Limb (tissue), 2 donors: Measurements from ENCODE around the gene MN1.

Experiments
- DNase-seq, 2 donors: peaks; one replicate each; pipeline ENCODE4 v3.0.0-alpha.2; 2016; ENCODE audit errors: extremely low spot score in 2 of 2

MN1 gene

DNA sequence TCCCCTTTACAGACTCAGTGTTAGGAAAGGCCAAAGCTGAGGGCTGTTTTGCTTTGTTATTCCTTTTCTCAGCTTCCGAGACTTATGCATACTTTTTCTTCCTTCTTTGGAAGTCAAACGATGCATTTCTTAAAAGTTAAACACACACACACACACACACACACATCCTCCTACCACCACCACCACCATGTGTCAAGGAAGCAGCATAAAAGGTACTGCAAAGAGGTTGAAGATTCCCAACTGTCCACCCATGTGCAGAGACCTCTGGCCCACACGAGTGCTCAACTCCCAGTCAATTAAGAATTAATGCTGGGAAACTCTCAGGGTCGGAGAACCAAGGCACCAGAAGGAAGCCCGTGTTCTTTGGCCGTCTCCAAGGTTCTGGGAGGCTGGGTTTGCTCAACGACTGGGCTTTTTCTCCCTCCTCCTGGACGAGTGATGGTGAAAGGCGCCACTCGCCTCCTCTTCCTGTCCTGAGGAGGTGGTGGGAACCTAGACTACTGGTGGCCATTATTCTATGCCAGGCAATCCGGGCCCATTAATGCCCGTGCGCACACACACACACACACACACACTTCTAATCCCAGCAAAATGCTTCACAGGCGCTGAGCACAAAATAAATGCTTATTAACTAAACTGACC lies 15.1 kb downstream of the MN1 start:
- DNase-seq, result no peak

- no peak for DNase-seq
Measured at GRCh38 chr22:27785831-27786230, 15.7 kb downstream of the MN1 start.

DNA sequence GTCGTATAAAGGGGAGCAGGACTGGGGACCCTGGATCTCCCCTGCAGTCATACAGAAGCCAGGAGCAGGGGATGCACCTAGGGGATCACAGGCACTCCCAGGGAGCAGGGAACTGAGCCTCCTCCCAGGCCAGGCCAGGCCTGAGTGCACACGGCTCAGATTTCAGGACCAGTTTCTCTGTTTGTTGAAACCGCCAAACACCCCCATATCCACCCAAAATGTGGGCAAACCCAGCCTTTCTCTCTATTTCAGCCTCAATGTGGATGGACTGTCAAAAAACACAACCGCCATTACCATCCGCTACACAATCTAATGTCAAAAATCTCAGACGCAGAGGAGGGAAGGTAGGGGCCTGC lies 17.5 kb downstream of the MN1 start:
- DNase-seq, result no peak

DNA sequence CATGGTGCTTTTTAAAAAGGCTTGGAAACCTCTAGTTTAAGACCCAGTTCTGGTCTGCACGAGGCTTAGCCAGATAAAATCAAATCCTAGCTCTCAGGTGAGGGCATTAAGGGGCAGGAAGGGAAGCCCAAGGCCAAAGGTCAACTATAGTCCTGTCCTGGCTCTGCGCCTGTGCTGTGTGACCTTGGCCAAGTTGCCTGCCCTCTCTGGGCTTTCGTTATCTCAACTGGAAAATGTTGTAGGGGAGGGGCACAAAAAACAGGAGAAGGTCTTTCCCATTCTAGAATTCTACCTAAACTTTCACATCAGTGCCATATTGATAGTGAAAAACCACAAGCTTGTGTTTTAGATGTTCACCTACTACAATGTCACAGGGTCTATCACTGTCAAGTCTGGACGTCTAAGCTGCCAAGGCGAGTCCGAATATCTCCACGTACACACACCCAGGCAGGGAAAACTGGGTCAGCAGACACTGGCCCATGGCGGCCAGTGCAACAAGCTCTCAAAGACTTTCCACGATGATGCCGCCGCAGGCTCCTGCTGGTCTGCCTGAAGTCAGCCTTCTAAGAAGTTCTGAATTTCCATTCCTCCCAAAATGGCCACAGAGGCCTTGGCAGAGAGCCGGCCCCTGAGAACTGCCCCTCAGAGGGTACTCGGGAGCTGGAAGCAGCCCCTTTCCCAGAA lies 18.0 kb downstream of the MN1 start:
- DNase-seq, result no peak

DNA sequence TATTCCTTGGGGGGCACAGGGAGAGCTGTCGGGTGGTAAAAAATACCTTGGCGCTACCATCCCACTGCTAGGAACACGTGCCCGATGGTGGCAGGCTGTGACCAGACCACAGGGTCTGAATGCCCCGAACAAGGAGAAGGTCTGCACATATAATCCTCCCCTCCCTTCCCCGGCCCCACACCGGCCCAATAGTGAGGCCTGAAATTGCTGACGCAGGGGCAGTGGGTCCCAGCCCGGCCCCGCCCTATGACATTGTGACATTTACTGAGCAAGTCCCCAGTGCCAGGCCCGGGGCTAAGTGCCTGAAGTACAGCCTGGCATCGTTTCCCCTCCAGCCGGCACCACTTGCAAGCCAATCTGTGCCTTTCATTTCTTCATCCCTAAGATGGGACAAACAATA lies 19.5 kb downstream of the MN1 start:
- DNase-seq, result no peak

GRCh38 chr22:27780161-27780575 lies 21.4 kb downstream of the MN1 start:
- DNase-seq, result no peak

DNA sequence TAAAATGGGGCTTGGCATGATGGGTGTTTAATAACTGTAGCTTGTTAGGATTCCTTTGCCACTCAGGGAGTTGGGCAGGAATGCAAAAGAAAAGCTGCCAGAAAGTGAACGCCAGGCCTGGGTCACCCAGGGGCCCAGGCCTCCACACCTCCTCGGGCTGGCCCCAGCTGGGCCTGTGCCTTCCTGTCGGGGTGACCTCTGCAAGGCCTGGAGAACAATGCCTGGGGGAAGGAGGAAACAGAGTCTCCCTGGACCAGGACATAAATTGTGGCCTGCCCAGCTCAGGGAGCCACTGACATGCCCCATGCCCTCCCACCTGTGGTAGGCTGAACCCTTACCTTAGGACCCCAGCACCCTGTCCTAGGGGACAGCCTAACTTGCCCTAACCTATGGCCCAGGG lies 21.9 kb downstream of the MN1 start:
- no peak for DNase-seq

DNA sequence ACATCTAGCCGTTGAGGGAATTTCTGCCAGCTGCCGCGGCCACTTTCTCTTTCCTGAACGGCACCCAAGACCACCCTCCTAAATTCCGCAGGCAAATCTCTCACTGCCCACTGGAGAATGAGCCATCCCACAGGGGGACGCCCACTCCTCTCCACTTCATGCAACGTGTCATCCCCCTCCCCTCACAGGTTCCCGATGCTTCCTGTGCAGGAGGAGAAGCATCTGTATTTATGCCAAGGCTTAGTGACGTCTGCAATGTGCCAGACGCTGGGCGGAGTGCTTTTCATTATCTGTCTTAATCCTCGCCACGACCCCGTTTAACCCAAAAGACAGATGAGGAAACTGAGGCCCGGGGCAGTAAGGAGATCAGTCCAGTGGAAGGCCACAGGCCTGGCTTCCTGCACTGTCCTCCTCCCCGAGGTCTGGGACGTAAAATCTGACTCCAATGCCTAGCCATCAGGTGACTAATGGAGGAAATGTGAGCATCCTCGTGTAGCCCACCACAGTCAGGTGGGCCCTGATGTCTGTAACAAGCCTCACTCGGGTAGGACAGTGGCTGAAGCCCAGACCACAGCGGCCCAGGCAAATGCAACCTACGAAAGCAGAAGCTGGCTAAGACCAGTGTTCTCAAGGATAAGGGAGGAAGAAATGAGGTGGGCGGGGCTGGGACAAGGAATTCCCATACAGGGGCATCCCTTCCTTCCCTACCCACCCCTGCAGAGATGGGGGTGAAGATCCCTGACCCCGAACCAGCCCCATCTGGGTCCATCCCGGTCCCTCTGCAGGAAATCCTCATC lies 23.1 kb downstream of the MN1 start:
- no peak for DNase-seq

- DNase-seq, result no peak
Measured at GRCh38 chr22:27777128-27777527, 24.4 kb downstream of the MN1 start.

DNA sequence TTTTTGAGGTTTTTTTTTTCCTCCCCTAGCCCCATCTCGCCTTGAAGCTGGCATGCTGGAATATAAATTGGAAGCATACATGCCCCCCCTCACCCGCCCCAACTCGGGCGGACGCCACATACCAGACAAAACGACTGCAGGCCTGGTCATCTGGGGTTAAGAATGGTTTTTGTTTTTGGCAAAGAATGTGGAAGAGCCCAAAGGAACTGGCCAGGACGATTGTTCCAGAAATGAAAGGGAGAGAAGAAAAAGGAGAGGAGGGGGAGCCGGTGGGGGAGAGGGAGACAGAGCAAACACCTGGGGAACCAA lies 25.0 kb downstream of the MN1 start:
- peak in 1 of 2 donors; percentile 34 for DNase-seq

GRCh38 chr22:27775758-27776649 lies 25.6 kb downstream of the MN1 start:
- DNase-seq, result peak in 1 of 2 donors; percentile 36

DNA sequence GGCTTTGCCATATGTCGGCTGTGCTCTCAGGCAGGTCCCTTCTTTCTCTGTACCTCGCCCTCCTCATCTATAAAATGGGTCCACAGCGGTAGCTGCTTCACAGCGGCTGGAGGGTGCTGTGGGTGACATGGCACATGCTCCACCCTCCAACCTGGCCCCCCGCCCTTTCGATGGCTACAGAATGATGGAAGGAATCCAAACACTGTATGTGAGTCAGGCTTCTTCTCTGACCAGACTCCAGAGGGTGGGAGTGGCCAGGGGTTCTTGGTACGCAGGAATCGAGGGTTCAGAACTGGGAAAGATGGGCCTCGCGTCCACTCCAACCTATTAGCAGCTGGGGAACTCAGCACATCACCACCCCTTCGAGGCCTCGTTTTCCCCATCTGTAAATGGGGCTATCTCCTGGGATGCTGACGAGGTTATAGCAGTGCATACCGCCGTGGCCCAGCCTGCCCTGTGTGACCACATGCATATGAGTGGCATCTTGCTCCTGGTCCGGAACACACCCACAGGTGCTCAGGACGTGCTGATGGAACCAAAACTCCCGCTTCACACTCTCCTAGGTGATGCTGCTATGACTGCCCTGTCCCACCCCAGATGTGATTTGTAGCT lies 26.4 kb downstream of the MN1 start:
- no peak for DNase-seq

- DNase-seq, result no peak
Measured at GRCh38 chr22:27774200-27774599, 27.4 kb downstream of the MN1 start.

DNA sequence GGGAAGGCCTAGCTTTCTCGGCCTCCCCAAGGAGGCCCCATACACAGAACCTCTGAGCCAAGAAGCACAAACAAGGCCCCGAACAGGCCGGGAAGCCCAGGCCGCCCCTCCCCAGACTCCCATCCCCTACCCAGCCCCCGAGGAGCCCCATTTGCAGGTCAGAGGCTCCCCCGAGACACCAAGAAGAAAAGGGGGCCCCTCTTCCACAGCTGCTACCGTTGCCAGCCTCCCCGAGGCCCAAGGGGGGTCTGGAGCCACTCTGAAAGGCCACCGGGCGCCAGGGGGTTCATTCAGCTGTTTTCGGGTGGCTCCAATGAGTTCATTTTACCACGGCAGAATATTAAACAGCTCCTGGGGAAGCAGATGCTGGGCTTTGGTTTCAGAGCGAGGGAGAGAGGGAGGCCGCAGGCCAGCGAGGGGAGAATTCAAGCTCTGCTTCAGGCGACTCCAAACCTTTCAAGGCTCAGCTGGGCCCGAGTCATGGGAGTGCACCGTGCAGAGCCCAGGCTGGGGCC lies 28.5 kb downstream of the MN1 start:
- DNase-seq, result peak in 1 of 2 donors; percentile 63

GRCh38 chr22:27772081-27772983 lies 29.2 kb downstream of the MN1 start:
- DNase-seq, result no peak

GRCh38 chr22:27771637-27772036 lies 29.9 kb downstream of the MN1 start:
- no peak for DNase-seq

- no peak for DNase-seq
Measured at GRCh38 chr22:27769012-27769411, 32.5 kb downstream of the MN1 start.

DNA sequence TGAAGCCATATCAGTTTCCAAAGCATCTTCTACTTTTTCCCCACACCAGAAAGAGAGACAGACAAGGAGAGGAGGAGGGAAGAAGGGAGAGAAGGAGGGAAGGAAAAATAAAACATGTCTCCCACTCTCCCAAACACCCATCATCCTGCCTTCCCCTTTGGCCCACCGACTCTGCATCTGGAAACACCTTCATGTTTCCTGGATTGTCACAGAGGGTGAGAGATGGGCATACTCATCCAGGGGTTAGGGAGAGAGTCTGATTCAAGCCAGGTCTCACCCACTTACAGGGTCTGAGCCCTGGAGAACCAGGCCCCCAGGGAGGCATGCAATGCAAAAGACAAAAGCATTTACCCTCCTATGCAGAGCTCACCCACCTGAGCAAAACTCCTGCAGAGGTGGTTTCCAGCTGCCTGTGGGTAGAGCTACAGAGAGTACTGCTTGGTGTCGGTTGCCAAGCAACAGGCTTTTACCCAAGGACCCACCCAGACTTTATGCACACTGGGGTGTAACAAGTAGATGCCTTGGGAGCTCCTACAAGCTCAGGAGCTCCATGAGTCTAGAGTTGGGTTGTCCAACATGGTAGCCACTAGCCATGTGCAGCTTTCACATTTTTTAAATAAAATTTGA lies 33.4 kb downstream of the MN1 start:
- DNase-seq, result no peak

DNA sequence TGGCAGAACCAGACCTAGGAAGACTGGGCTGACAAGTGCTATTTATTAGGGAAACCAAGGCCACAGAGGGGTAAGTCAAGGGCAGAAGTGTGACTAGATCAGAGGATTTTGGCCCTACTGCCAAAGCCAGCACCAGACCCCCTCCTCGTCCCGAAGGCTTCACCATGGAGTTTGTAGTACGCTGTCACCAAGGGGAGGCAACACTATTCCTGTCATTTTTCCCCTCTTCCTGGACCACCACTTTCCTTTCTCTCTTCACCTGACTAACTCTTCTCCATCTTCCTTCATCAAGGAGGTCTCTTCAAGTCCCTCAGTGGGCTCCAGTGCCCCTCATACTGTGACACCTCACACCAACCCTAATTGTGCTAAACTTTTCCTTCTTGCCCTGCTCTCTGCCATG lies 34.9 kb downstream of the MN1 start:
- no peak for DNase-seq
